Measurements from ENCODE around the gene SLCO2B1.

SLCO2B1 gene

GRCh38 chr11:75246671-75247350 lies 95.9 kb downstream of the SLCO2B1 start:
- DNase-seq (ENCODE audit: low read depth in 2 of 2) = no peak

- DNase-seq (ENCODE audit: low read depth in 2 of 2) = no peak
Observed at GRCh38 chr11:75248924-75249256, 98.0 kb downstream of the SLCO2B1 start.

- DNase-seq (ENCODE audit: low read depth in 2 of 2) = no peak
Observed at GRCh38 chr11:75249704-75250103, 98.8 kb downstream of the SLCO2B1 start.

- DNase-seq (ENCODE audit: low read depth in 2 of 2) = no peak
Observed at GRCh38 chr11:75254326-75254725, 103.4 kb downstream of the SLCO2B1 start.
